ENCODE data around the gene RBPMS2.
A peak's percentile ranks its signal among the peaks of the same experiment; 100 is the strongest.

The RBPMS2 gene

DNA sequence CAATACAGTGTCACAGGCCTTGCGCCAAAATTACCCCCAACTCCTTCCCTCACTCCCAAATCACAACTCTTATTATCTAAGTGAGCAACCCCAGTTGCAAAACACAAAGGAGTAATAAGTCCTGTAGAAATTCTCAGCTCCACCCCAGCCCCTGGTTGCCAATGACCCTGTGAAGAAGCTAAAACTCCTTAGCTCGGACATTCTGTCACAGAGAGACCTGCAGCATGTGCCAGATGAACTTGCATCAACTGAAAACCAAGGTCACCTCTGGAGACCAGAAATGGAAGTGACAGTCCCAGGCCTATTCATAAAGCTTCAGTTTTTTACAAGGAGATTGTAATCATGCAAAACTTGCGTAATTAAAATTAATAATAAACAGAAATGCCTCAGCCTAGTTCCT is 55.2 kb downstream of the RBPMS2 start:
- no peak for DNase-seq (ENCODE audit: low spot score)

DNA sequence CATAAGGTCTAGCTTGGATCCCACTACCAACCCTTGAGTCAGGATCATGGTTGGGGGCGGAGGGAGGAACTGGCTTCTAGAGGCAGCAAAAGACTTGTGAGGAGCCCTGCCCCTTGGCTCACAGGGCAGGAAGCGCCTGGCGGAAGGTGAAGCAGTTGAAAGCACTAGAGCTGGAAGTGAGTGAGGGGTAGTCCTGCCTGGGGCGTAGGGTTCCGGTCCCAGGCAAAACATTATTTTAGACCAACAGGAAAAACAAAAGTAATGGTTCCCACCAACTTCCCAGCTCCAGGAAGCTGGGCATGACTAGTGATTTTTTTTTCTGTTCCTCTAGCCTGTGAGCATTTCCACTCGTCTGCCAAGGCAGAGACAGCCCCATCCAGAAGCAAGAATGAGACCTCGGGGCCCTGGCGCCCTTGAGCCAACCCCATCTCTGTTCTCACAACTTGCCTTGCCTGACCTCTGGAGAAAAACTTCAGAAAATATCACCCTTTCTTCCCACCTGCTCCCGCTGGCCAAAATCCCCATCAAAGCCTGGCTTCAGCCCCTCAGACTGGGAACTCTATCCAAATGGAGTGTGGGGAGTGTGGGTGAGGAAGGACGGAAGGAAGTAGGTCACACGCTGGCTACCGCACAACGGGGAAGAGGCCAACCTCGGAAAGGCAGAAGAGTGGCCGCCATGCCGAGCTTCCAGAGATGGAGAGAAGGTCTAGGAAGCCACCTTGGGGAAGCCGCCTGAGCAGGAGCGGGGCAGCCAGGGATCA is 57.5 kb downstream of the RBPMS2 start:
- DNase-seq (ENCODE audit: low spot score): no peak

DNA sequence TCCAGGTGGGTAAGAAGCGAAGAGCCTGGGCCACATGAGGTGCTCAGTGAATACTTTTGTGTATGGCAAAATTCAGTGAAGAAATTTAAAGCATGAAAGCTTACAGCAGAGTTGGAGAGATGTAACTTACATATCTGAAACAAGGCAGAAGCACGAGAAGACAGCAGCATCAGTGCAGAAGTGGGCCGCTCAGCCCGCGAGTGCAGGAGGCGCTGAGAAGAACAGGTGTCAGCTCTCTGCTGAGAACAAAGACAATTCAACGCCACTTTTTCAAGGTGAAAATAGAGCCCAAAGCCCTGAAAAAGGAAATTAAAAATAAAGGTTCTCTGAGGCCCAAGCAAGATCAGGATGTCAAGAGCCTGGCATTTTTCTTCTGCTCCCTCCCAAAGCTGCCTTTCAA is 58.3 kb downstream of the RBPMS2 start:
- DNase-seq (ENCODE audit: low spot score): no peak

DNA sequence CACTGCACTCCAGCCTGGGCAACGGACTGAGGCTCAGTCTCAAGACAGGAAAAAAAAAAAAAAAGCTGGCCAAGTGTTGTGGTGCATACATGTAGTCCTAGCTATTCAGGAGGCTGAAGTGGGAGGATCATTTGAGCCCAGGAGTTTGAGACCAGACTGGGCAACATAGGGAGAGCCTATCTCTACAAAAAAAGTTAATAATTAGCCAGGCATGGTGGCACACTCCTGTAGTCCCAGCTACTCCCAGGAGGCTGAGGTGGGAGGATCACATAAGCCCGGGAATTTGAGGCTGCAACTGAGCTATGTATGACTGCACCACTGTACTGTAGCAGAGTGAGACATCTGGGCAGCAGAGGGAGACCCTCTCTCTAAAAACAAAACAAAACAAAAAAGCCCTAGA is 58.9 kb downstream of the RBPMS2 start:
- no peak for DNase-seq (ENCODE audit: low spot score)

DNA sequence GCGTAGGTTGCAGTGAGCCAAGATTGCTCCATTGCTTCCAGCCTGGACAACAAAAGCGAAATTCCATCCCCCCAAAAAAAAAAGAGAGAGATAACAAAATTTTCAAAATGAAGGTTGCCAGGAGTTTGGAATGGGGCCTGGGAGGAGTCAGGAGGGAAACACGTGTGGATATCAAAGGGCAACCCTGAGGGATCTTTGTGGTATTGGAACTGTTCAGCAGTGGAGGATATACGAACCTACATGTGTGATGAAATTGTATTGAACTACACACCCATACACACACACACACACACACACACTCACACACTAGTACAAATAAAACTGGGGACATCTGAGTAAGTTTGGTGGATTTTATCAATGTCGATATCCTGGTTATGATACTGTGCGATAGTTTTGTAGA is 61.8 kb downstream of the RBPMS2 start:
- no peak for DNase-seq (ENCODE audit: low spot score)

DNA sequence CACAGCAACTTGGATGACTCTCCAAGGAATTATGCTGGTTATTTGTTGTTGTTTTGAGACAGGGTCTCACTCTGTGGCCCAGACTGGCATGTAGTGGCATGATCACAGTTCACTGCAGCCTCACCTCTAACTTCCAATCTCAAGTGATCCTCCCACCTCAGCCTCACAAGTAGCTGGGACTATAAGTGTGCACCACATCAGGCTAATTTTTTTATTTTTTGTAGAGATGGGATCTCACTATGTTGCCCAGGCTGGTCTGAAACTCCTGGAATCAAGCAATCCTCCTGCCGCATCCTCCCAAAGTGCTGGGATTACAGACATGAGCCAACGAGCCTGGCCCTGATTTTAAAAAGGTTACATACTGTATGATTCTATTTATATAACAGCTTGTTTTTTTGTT is 63.0 kb downstream of the RBPMS2 start:
- no peak for DNase-seq (ENCODE audit: low spot score)

DNA sequence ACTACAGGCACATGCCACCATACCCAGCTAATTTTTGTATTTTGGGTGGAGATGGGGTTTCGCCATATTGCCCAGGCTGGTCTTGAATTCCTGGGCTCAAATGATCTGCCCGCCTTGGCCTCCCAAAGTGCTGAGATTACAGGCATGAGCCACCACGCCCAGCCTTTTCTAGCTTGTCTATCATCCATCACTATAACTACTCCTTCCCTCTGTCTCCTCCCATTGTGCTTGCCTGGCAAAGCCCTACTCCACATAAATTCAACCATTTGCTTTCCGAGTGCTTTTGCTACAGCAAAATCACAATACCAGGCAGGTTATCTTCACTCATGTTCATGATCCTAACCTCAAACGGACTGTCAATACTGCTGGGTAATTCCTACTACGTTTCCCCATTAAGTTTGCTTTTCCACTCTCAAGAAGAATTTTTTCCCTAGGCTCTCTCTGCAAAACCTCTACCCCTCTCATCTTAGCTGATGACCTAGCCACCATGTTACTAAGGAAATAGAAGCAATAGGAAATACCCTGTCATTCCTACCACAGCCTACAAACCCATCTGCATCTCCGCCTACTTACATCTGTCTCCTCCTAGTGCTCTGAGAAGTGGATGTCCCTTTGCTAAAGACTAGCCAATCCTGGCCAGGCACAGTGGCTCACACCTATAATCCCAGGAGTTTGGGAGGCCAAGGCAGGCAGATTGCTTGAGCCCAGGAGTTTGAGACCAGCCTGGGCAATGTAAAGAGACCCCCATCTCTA is 64.5 kb downstream of the RBPMS2 start:
- DNase-seq (ENCODE audit: low spot score): no peak

DNA sequence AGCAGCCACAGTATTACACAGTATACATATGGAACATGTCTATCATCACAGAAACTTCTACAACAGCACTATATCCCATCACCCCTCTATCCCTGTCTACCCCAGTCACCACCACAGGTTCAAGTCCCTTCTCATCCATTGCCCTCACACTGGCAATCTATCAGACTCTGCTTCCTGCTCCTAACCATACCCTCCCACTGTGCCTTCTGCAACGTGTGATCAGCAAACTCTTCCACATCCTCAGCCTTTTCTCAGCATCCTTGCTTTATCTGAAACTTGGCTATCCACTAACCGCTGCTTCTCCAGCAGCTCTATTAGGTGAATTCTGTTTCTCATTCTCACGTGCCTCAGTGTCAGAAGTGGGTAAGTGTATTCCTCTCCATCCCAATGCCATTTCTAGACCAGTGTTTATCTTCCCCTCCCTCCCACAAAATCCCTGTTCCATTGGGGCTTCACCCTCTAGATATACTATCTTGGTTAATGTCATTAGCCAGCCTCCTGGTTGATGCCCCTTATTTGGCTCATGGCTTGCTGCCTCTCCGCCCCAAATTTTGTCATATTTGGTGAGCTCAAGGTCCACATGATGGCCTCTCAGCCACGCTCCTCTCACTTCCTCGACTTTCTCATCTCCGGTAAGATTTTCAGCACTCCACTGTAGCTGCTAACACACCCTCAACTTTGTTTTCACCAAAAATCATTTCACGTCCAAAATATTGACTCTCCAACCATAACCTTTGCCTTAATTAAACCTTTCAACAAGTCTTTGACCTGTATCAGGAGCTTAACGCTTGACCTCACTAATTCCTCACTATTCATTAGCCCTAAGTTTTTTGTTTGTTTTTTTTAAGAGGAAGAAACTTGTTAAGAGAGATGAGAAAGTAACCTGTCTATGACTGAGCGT is 69.1 kb downstream of the RBPMS2 start:
- DNase-seq (ENCODE audit: low spot score): no peak

DNA sequence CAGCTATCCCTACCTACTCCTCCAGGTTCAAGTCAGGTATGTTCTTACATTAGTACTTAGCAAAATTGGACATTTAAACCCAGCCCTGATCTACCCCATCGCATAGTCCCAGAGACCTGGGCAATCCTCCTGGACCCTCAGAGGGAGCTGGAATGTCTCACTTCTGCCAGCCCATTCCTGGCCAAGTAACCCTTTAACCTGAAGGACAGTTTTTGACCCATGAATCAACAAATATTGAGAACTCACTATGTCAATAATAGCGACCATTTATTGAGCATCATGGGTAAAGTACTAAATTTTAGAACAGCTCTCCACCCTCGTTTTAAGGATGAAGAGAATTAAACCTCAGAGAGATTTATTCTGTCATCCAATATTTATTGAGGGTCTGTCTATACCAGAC is 70.4 kb downstream of the RBPMS2 start:
- no peak for DNase-seq (ENCODE audit: low spot score)

DNA sequence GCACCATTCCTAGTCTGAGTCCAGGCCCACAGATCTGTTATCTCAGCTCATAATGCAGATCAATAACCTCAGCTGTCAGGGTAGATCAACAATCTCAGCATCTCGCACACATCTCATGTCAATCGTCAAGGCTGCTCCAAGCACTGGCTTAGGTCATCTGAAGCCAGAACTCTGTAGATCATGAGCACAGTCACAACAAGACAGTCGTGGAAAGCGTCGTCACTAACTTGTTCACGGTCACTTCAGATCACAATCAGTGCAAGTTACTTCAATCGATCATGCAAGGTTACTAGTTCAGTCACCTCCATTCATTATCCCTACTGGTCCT is 71.8 kb downstream of the RBPMS2 start:
- no peak for DNase-seq (ENCODE audit: low spot score)

DNA sequence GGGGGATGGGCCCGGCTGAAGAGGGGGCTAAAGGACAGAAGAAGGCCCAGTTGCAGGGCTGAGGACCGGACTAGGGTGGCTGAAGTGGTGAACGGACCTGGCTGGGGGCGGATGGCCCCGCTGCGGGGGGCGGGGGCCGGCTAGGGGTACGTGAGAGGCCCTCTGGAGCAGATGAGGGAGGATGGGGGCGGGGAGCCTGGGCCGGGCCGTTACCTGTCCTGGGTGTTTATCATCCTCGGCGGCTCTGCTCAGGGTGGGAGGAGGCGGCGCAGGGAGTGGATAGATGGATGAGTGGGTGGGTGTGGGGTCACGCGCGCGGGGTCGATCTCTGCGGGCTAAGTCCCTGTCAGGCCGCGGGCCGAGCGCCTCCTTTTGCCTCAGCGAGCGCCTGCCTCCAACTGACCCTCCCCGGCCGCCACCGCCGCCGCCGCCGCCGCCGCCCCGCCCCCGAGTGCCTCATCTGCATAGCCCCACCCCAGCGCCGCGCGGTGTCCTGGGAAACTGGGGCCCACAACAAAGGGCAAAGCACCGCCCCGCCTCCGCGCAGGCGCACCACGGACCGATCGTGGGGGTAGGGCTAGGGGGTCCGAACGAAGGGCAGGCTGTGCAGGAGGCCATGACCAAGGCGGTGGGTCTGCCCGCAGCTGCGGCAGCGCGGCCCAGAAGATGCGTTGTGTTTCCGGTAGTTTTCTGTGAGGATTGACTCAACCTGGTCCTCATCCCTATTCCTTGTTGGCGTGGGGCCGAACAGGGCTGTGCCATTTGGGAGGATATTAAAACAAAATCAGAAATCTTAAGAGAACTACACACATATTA is 72.4 kb downstream of the RBPMS2 start:
- DNase-seq (ENCODE audit: low spot score): peak; percentile 98

DNA sequence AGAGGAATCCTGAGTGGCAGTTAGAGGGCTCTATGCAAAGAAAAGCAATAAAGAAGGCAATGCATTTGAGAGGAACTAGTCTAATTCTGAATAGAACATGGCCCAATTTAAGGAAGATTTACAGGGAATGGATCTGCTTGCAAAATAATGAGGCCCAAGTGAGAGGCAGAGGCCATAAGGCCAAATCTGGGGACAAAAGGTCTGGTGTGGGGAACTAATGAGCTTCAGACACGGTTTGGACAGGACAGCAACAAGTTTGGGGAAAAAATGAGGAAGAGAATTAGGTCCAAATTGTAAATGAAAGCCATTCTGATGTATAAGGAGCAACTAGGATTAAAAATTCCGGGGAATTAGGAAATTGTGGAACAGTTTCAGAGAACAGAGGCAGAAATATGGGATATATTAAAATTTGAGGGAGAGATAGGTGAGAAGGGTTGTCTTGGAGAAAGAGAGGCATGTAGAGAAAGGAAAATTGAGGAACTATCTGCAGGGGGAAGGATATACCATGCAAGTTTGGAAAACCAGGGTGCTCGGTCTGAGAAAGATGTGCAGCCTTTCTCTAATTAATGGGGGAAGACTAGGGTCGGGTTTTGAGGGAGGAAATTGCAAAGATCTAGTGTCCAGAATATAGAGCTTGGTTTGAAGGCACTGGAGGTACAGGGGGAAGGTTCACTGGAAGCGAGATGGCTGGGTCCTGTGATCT is 73.8 kb downstream of the RBPMS2 start:
- no peak for DNase-seq (ENCODE audit: low spot score)

DNA sequence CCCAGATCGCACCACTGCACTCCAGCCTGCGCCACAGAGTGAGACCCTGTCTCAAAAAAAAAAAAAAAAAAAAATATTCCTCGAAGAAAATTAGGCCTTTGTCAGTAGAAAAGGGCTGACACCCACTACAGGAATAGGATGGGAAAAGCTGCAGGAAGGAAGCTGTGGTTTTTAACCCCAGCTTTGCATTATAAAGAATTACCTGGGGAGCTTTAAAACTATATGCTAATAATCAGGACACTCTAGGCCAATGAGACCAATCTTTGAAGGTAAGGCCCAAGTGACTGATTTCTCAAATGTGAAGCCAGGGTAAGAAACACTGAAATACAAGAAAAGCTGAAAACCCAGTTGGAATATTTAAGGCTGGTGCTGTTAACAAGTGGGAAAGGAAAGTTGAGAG is 74.3 kb downstream of the RBPMS2 start:
- no peak for DNase-seq (ENCODE audit: low spot score)

DNA sequence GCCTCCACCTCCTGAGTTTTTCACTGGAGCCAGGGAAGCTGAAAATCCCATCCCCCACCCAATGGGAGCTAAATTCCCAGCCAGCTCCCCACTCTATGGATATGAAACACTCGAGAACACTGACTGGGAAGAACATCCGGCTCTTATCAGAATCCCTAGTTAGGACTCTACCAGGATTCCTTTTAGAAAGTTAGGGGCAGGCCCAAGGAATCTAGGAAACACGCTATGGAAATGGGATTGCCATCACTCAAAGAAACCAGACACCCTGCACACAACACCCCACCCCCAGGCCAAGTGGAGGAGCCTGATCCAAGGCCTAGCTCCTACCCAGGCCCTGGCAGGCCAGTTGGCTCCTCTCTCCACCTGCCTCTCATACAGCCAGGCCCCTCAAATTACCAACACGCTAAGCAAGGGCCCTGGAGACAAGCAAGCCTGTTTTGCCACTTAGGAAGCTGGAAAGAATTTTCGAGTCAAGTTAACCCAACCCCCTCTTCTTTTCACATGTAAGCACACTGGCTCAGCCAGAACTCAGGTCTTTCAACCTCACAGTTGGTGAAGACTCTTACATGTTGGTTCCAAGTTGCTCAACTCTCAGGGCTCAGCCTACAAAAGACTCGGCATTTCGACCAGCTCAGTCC is 75.5 kb downstream of the RBPMS2 start:
- peak; percentile 48 for DNase-seq (ENCODE audit: low spot score)

DNA sequence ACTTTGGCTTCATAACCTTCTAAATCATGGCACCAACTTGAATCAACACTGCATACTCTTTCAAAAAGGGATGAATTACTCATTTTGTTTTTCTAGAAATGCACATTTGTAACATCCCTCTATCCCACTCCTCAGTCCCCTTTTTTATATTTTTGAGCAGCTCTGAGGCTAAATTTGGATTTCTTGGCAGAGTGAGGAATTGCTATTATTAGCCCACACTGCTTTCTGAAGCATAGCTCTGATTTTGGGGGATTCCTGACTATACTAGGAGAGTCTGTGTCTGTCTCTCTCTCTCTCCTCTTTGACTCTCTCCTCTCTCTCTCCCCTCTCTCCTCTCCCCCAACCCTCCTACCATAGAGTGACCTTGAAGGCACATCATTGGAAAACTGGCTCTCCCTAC is 76.6 kb downstream of the RBPMS2 start:
- no peak for DNase-seq (ENCODE audit: low spot score)

DNA sequence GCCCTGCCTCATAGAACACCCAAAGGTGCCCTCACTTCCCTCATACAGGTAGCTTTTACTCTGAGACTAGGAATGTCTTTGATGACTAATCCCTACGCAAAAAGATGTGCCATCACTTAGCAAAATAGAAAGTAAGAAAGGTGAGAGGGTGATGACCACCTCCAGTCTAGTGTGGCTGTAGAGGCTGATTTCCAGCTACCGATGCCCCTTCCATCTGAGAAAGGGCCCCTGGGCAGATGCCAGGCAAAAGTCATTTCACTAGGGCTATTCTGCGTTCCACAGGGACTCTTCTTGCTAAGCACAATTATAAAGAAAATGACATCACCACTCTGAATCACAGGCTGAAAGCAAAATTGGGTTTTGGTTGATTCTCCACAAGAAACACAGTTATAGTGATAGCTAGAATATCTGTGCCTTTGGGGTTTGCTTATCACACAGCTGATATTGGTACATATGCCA is 77.4 kb downstream of the RBPMS2 start:
- no peak for DNase-seq (ENCODE audit: low spot score)

DNA sequence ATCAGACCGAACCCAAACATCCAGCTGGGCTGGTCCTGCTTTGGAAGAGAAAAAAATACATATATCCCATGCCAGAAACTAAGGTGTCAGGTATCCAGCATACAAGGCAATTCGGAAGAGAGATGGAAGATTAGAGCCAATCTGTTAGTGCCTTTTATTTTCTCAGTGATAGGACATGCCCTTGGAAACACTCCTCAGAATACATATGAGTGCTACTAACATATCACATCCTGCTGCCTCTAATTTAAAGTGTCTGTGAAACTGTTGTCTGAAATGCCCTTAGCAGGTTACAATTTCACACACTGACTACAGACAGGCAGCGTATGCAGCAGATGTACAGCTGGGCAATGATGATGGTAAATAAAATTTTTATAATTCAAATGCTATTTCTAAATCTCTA is 78.9 kb downstream of the RBPMS2 start:
- no peak for DNase-seq (ENCODE audit: low spot score)

DNA sequence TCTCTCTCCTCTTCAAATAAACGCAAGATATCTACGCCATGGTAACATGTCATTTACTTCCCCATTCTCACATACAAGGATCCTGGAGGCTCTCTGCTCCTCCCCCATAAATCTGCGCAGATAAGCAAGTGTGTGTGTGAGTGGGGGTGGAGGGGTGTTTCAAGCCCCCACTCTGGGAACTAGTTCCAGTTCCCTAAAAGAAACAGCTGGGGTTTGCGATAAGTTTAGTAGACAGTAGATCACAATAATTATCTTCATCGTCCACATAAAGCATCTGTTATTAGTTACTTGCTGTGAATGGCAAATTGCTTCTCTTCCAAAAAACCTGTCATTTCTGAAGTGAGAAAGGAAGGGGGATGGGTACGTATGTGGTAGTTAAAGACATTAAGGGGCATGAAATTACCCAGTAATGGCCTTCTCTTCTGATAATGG is 79.8 kb downstream of the RBPMS2 start:
- no peak for DNase-seq (ENCODE audit: low spot score)

DNA sequence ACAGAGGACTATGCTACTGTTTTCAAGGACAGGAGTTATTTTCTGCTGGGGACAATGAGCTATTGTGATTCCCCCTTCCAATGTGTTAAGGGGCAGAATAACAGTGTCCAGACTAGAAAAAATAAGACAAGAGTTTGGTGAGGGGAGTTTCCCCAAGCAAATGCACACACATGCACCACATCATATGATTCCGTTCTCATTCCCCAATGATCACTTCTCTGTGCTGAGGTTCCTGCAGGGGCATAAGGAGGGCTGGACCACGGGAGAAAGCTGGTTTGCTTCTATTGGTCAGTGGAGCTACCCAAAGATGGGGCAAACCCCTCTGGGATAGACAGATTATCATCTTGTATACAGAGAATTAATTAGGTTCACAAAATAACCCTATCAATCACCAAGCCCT is 80.6 kb downstream of the RBPMS2 start:
- DNase-seq (ENCODE audit: low spot score): no peak

DNA sequence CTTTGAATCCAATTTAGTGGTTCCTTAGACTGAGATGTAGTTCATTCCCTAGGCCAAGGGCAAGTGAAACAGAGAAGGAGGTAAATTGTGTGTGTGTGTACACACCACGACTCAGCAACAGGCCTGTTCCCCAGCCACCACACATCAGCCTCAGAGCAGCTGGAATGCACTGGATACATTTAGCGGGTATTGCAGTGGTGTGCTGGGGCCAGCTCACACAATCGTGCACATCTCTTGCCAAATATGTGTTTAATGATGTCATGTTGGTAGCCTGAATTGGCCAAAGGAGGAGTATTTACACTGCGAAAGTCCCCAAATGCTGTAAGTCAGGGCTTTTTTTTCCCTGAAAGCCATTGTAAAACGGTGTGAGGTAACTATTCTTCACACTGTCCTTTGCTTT is 82.3 kb downstream of the RBPMS2 start:
- DNase-seq (ENCODE audit: low spot score): peak; percentile 72
